Skeletal muscle tissue (tissue), 4 donors: ENCODE measurements around the gene TRMU. TPM values are rescaled to one million over a fixed set of nuclear protein-coding genes. Genes with fewer than 3 reads are reported as not detected.
A peak's percentile ranks its signal among the peaks of the same experiment; 100 is the strongest.

Source experiments
- H3K27ac ChIP-seq: one replicate; pipeline ENCODE4 v1.7.0; 2013; ENCODE audit warnings: mild to moderate bottlenecking, low read depth, low read length, inconsistent platforms
- H3K27me3 ChIP-seq, 3 donors: one replicate each; pipeline ENCODE4 v1.7.0; 2013; ENCODE audit warnings: low read length in 3 of 3; ENCODE audit not compliant: control insufficient read depth in 3 of 3, insufficient read depth in 3 of 3
- H3K36me3 ChIP-seq, 3 donors: one replicate each; pipeline ENCODE4 v1.7.0; 2013; ENCODE audit warnings: low read length in 3 of 3; ENCODE audit not compliant: control insufficient read depth in 3 of 3, insufficient read depth in 3 of 3
- H3K4me1 ChIP-seq, 3 donors: one replicate each; pipeline ENCODE4 v1.7.0; 2013; ENCODE audit warnings: low read length in 3 of 3, mild to moderate bottlenecking in 3 of 3; ENCODE audit not compliant: control insufficient read depth in 3 of 3, insufficient read depth in 3 of 3
- H3K4me3 ChIP-seq, 3 donors: one replicate each; pipeline ENCODE4 v1.7.0; 2013; ENCODE audit warnings: low read length in 3 of 3
- H3K9ac ChIP-seq, 3 donors: one replicate each; pipeline ENCODE4 v1.7.0; 2013; ENCODE audit warnings: low read length in 3 of 3, mild to moderate bottlenecking in 3 of 3, moderate library complexity in 2 of 3, low read depth in 1 of 3
- H3K9me3 ChIP-seq, 3 donors: one replicate each; pipeline ENCODE4 v1.7.0; 2013; ENCODE audit warnings: low read length in 3 of 3; ENCODE audit not compliant: control insufficient read depth in 3 of 3
- total RNA-seq: library from RNA; depleted of rRNA; stranded (reverse); fragments of >200 nt; gene quantifications from one replicate; pipeline ENCODE4 v1.2.3, GENCODE V29; 2014
- donor health status: Osteomylitis.

Gene TRMU
- total RNA-seq, 1 donor from 2014 or later = 16.7 TPM

- no peaks in the 10 kb centered on the region for H3K9me3 ChIP-seq
- H3K36me3 ChIP-seq = peaks cover 71 to 80% (median 79%) of the 10 kb centered on the region in 3 donors
- H3K27ac ChIP-seq = no peak overlapping the region
- no peak overlapping the region for H3K4me3 ChIP-seq
- H3K27me3 ChIP-seq = no peaks in the 10 kb centered on the region
- H3K9ac ChIP-seq = no peak overlapping the region
- H3K4me1 ChIP-seq = peaks cover 21 to 38% (median 33%) of the 10 kb centered on the region in 3 donors
Observed at GRCh38 chr22:46349681-46350080, 14.2 kb downstream of the TRMU start.

- Histone ChIP-seq H3K27ac (no peak overlapping the region), H3K9ac (no peak overlapping the region), H3K27me3 (no peaks in the 10 kb centered on the region), H3K9me3 (no peaks in the 10 kb centered on the region), H3K36me3 (peaks cover 70 to 80% (median 76%) of the 10 kb centered on the region in 3 donors), H3K4me1 (peaks cover 21 to 38% (median 33%) of the 10 kb centered on the region in 3 donors), H3K4me3 (no peak overlapping the region)
Observed at GRCh38 chr22:46350121-46350520, 14.6 kb downstream of the TRMU start.

- Histone ChIP-seq H3K9me3 (no peaks in the 10 kb centered on the region), H3K27ac (no peak overlapping the region), H3K4me3 (no peak overlapping the region), H3K4me1 (peaks cover 21 to 38% (median 33%) of the 10 kb centered on the region in 3 donors), H3K9ac (peak overlapping the region in 1 of 3 donors; percentile 16), H3K36me3 (peaks cover 74 to 78% (median 75%) of the 10 kb centered on the region in 3 donors), H3K27me3 (no peaks in the 10 kb centered on the region)
Observed at GRCh38 chr22:46350646-46351045, 15.1 kb downstream of the TRMU start.

GRCh38 chr22:46351131-46351735 is 15.7 kb downstream of the TRMU start:
- Histone ChIP-seq H3K9me3 (no peaks in the 10 kb centered on the region), H3K27me3 (no peaks in the 10 kb centered on the region), H3K4me3 (no peak overlapping the region), H3K27ac (no peak overlapping the region), H3K9ac (peak overlapping the region in 1 of 3 donors; percentile 16), H3K36me3 (peaks cover 72 to 81% (median 75%) of the 10 kb centered on the region in 3 donors), H3K4me1 (peaks cover 21 to 37% (median 35%) of the 10 kb centered on the region in 3 donors)

GRCh38 chr22:46351767-46352166 is 16.3 kb downstream of the TRMU start:
- no peak overlapping the region for H3K27ac ChIP-seq
- H3K9ac ChIP-seq = no peak overlapping the region
- no peaks in the 10 kb centered on the region for H3K9me3 ChIP-seq
- H3K36me3 ChIP-seq = peaks cover 68 to 82% (median 73%) of the 10 kb centered on the region in 3 donors
- peaks cover 17 to 33% (median 30%) of the 10 kb centered on the region in 3 donors for H3K4me1 ChIP-seq
- no peak overlapping the region for H3K4me3 ChIP-seq
- H3K27me3 ChIP-seq = no peaks in the 10 kb centered on the region

GRCh38 chr22:46352276-46352675 is 16.8 kb downstream of the TRMU start:
- no peak overlapping the region for H3K27ac ChIP-seq

GRCh38 chr22:46352691-46353386 is 17.3 kb downstream of the TRMU start:
- Histone ChIP-seq H3K4me3 (no peak overlapping the region), H3K9me3 (no peaks in the 10 kb centered on the region), H3K27me3 (no peaks in the 10 kb centered on the region), H3K9ac (peak overlapping the region in 1 of 3 donors; percentile 45), H3K36me3 (peaks cover 65 to 83% (median 73%) of the 10 kb centered on the region in 3 donors), H3K27ac (peak overlapping the region; percentile 50), H3K4me1 (peaks cover 14 to 26% (median 21%) of the 10 kb centered on the region in 3 donors)

More at GRCh38 chr22:46352276-46352675, 16.8 kb downstream of the TRMU start:
- no peak overlapping the region for H3K9ac ChIP-seq
- no peak overlapping the region for H3K4me3 ChIP-seq
- peaks cover 14 to 30% (median 26%) of the 10 kb centered on the region in 3 donors for H3K4me1 ChIP-seq
- no peaks in the 10 kb centered on the region for H3K27me3 ChIP-seq
- H3K9me3 ChIP-seq = no peaks in the 10 kb centered on the region
- H3K36me3 ChIP-seq = peaks cover 69 to 85% (median 75%) of the 10 kb centered on the region in 3 donors

GRCh38 chr22:46353483-46354105 is 18.1 kb downstream of the TRMU start:
- Histone ChIP-seq H3K4me3 (no peak overlapping the region), H3K4me1 (peaks cover 14 to 25% (median 16%) of the 10 kb centered on the region in 3 donors), H3K36me3 (peaks cover 58 to 75% (median 68%) of the 10 kb centered on the region in 3 donors), H3K27me3 (no peaks in the 10 kb centered on the region), H3K27ac (peak overlapping the region; percentile 50), H3K9ac (peak overlapping the region in 1 of 3 donors; percentile 45), H3K9me3 (no peaks in the 10 kb centered on the region)

- H3K27me3 ChIP-seq = no peaks in the 10 kb centered on the region
- no peaks in the 10 kb centered on the region for H3K9me3 ChIP-seq
- peaks cover 14 to 25% (median 16%) of the 10 kb centered on the region in 3 donors for H3K4me1 ChIP-seq
- H3K4me3 ChIP-seq = no peak overlapping the region
- peaks cover 56 to 71% (median 65%) of the 10 kb centered on the region in 3 donors for H3K36me3 ChIP-seq
- H3K9ac ChIP-seq = peak overlapping the region in 1 of 3 donors; percentile 45
- peak overlapping the region; percentile 50 for H3K27ac ChIP-seq
Observed at GRCh38 chr22:46354176-46354992, 18.9 kb downstream of the TRMU start.
